OCI-LY7 (cell line): ENCODE results near the gene TSPAN1. TPM values are rescaled to one million over a fixed set of nuclear protein-coding genes. Genes with fewer than 3 reads are reported as not detected.
A peak's percentile ranks its signal among the peaks of the same experiment; 100 is the strongest.

ENCODE experiments used
- BruUV-seq: library from RNA; stranded (reverse); fragments of 400-500 nt; replicated peaks from 2 replicates; lab custom pipeline; 2021; lab: Mats Ljungman, UMichigan
- CTCF ChIA-PET: fragments of 300-600 bp; sonication (Branson Sonifier 250); formaldehyde crosslinking; loops from one replicate; lab custom pipeline; 2022; ENCODE audit warnings: antibody characterized with exemption; ENCODE audit not compliant: unreplicated experiment; lab: Charles Lee
- POLR2A ChIA-PET: fragments of 300-600 bp; sonication (Branson Sonifier 250); formaldehyde crosslinking; loops from one replicate; lab custom pipeline; 2022; ENCODE audit warnings: antibody characterized with exemption; lab: Charles Lee
- DNase-seq: peaks from one replicate; pipeline ENCODE4 v3.0.0-alpha.2; 2015; ENCODE audit warnings: low spot score
- H2AFZ ChIP-seq: fragments of 200-600 bp; sonication (generic), shearing (Covaris generic); 2 replicates; pipeline ENCODE4 v1.6.1; 2014; ENCODE audit warnings: mild to moderate bottlenecking, antibody characterized with exemption, low read length, moderate library complexity
- H3K27ac ChIP-seq: fragments of 200-600 bp; sonication (generic); 2 replicates; pipeline ENCODE4 v1.5.1; 2014; ENCODE audit warnings: mixed run types, low read depth, mild to moderate bottlenecking, moderate library complexity, low read length, inconsistent platforms; ENCODE audit not compliant: poor library complexity, severe bottlenecking
- H3K36me3 ChIP-seq: fragments of 200-600 bp; sonication (generic); 2 replicates; pipeline ENCODE4 v1.6.1; 2014; ENCODE audit warnings: mild to moderate bottlenecking, antibody characterized with exemption, low read length, moderate library complexity, mixed read lengths; ENCODE audit not compliant: insufficient read depth
- H3K4me1 ChIP-seq: fragments of 200-600 bp; sonication (generic); 2 replicates; pipeline ENCODE4 v1.5.1; 2014; ENCODE audit warnings: mild to moderate bottlenecking, low read length; ENCODE audit not compliant: insufficient read depth, poor library complexity, severe bottlenecking
- H3K4me2 ChIP-seq: fragments of 200-600 bp; sonication (generic); 2 replicates; pipeline ENCODE4 v1.6.1; 2014; ENCODE audit warnings: mild to moderate bottlenecking, low read length
- H3K4me3 ChIP-seq: fragments of 200-600 bp; sonication (generic); 2 replicates; pipeline ENCODE4 v1.5.1; 2014; ENCODE audit warnings: mild to moderate bottlenecking, low read depth, low read length; ENCODE audit not compliant: poor library complexity, severe bottlenecking
- H3K79me2 ChIP-seq: fragments of 200-600 bp; sonication (generic); 2 replicates; pipeline ENCODE4 v1.6.1; 2016; ENCODE audit warnings: low read depth, mild to moderate bottlenecking, low read length, moderate library complexity, mixed read lengths; ENCODE audit not compliant: insufficient read depth
- H3K9me2 ChIP-seq: fragments of 200-600 bp; sonication (generic); 2 replicates; pipeline ENCODE4 v1.6.1; 2016; ENCODE audit warnings: mild to moderate bottlenecking, low read length, mixed read lengths; ENCODE audit not compliant: insufficient read depth
- H3K9me3 ChIP-seq: fragments of 200-600 bp; sonication (generic); 2 replicates; pipeline ENCODE4 v1.6.1; 2014; ENCODE audit warnings: mild to moderate bottlenecking, mixed run types, low read length, mixed read lengths
- H4K20me1 ChIP-seq: fragments of 200-600 bp; sonication (generic); 2 replicates; pipeline ENCODE4 v1.6.1; 2014; ENCODE audit warnings: mild to moderate bottlenecking, antibody characterized with exemption, low read length, moderate library complexity, mixed read lengths; ENCODE audit not compliant: insufficient read depth
- EZH2phosphoT487 ChIP-seq: fragments of 200-600 bp; sonication (generic); IDR thresholded peaks from 2 replicates; pipeline ENCODE4 v1.6.1; 2018; ENCODE audit warnings: low read depth, borderline replicate concordance, mild to moderate bottlenecking, mixed run types, antibody characterized with exemption, low read length, moderate library complexity, mixed read lengths
- intact Hi-C: fragments of 100-400 bp; cut with micrococcal nuclease; formaldehyde crosslinking; loops from one replicate; pipeline ENCODE4 v1.10.0; 2022; ENCODE audit not compliant: unreplicated experiment
- total RNA-seq, 2 experiments: library from RNA; depleted of rRNA in 1 of 2; stranded (reverse); fragments of >200 nt in 1 of 2; shearing (Covaris generic) in 1 of 2; gene quantifications; 2 replicates each; pipeline ENCODE4 v1.2.3, GENCODE V29; 2014 to 2022
- TF ChIP-seq, protein P1 (sequence below): fragments of 200-600 bp; sonication (generic); conservative IDR thresholded peaks from 2 replicates; pipeline ENCODE4 v1.5.1; 2014; ENCODE audit warnings: mild to moderate bottlenecking, antibody characterized with exemption, low read length, moderate library complexity, mixed read lengths

The TSPAN1 gene
- total RNA-seq, 2 experiments from 2014 or later, result not detected

DNA sequence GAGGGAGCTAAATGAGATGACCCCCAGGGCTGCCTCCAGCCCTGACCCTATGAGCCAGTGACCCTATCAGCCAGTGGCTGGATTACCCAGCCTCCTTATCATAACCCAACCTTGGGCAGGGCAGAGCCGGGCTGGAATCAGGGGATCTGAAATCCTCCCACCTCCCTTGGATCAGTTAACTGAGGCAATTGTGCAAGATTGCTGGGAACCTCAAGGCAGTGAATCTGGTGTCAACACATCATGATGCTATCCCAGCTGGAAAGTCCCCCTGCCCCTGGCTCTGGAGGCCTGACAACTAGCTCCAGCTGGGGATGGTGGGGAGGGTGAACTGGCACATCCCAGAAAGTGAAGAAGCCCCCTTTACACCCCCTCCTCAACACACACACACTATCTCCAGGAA, 6.4 kb upstream of the TSPAN1 start:
- CTCF ChIA-PET, result no interaction called here
- no peak overlapping the region for H3K27ac ChIP-seq
- no peaks in the 10 kb centered on the region for H3K36me3 ChIP-seq
- no TSS peak for BruUV-seq
- no peaks in the 10 kb centered on the region for H3K9me2 ChIP-seq
- intact Hi-C loops, result no loop called here
- no peaks in the 10 kb centered on the region for H3K9me3 ChIP-seq
- peaks cover 48% of the 10 kb centered on the region for H3K4me1 ChIP-seq
- TF ChIP-seq, protein P1, sequence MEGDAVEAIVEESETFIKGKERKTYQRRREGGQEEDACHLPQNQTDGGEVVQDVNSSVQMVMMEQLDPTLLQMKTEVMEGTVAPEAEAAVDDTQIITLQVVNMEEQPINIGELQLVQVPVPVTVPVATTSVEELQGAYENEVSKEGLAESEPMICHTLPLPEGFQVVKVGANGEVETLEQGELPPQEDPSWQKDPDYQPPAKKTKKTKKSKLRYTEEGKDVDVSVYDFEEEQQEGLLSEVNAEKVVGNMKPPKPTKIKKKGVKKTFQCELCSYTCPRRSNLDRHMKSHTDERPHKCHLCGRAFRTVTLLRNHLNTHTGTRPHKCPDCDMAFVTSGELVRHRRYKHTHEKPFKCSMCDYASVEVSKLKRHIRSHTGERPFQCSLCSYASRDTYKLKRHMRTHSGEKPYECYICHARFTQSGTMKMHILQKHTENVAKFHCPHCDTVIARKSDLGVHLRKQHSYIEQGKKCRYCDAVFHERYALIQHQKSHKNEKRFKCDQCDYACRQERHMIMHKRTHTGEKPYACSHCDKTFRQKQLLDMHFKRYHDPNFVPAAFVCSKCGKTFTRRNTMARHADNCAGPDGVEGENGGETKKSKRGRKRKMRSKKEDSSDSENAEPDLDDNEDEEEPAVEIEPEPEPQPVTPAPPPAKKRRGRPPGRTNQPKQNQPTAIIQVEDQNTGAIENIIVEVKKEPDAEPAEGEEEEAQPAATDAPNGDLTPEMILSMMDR, result no peak
- TF ChIP-seq EZH2phosphoT487, result no peak
- no peak for DNase-seq
- no peak overlapping the region for H2AFZ ChIP-seq
- H3K79me2 ChIP-seq, result no peaks in the 10 kb centered on the region
- H3K4me2 ChIP-seq, result no peak overlapping the region
- H3K4me3 ChIP-seq, result no peak overlapping the region
- POLR2A ChIA-PET, result interaction anchor here (2.7 kb wide), 1 partner anchor 35 kb away, joined by 7 read pairs; no protein-coding TSS in a partner anchor
- H4K20me1 ChIP-seq, result no peaks in the 10 kb centered on the region

DNA sequence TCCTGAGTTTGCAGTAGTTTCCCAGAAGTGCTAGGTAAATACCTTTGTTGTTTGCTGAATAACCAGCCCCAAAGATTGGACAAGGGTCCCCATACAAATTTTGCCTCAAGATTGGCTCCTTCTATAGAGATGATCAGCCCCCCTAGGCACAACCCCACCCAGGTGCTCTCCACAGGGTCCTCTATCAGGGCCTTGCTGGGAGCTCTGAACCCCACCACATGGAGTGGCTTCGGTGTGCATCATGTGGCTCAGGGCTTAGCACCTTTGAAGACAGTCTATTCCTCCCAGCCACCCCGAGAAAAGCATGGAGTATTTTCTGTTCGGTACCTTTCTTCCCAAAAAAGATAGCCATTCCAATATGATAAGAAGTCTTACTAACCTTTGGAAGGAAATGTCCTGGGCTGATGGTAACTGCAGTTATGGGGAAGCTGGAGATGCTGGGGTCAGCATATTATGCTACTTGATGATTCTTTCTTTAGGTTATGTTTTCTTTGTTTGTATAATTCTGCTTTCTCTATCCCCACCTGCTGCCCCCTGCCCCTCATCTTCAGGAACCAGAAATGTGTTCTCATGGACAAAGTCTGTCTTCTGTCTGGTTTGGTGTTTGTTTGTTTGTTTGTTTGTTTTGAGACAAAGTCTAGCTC, 5.0 kb upstream of the TSPAN1 start:
- intact Hi-C loops, result no loop called here
- TF ChIP-seq, protein P1, result no peak
- TF ChIP-seq EZH2phosphoT487, result no peak
- CTCF ChIA-PET, result no interaction called here

GRCh38 chr1:46171351-46171750, 3.5 kb upstream of the TSPAN1 start:
- peak overlapping the region; percentile 53 for H3K4me2 ChIP-seq
- no peak overlapping the region for H3K27ac ChIP-seq
- intact Hi-C loops, result no loop called here
- no TSS peak for BruUV-seq
- H3K4me1 ChIP-seq, result peaks cover 54% of the 10 kb centered on the region
- H4K20me1 ChIP-seq, result no peaks in the 10 kb centered on the region
- no peaks in the 10 kb centered on the region for H3K9me3 ChIP-seq
- no peaks in the 10 kb centered on the region for H3K9me2 ChIP-seq
- TF ChIP-seq EZH2phosphoT487, result no peak
- TF ChIP-seq, protein P1, result no peak
- peak; percentile 52 for DNase-seq
- H3K4me3 ChIP-seq, result no peak overlapping the region
- peak overlapping the region; percentile 67; the same call in 1 of the 2 replicates for H2AFZ ChIP-seq
- no peaks in the 10 kb centered on the region for H3K79me2 ChIP-seq
- ChIA-PET POLR2A (no interaction called here), CTCF (no interaction called here)
- H3K36me3 ChIP-seq, result no peaks in the 10 kb centered on the region

More for the DNA sequence above, 5.0 kb upstream of the TSPAN1 start:
- no peak for DNase-seq
- H2AFZ ChIP-seq, result no peak overlapping the region
- no TSS peak for BruUV-seq
- no peak overlapping the region for H3K4me2 ChIP-seq
- H4K20me1 ChIP-seq, result no peaks in the 10 kb centered on the region
- no peaks in the 10 kb centered on the region for H3K79me2 ChIP-seq
- H3K27ac ChIP-seq, result no peak overlapping the region
- H3K4me1 ChIP-seq, result peaks cover 59% of the 10 kb centered on the region
- no peak overlapping the region for H3K4me3 ChIP-seq
- no peaks in the 10 kb centered on the region for H3K9me2 ChIP-seq
- no peaks in the 10 kb centered on the region for H3K9me3 ChIP-seq
- no peaks in the 10 kb centered on the region for H3K36me3 ChIP-seq
- POLR2A ChIA-PET, result interaction anchor here (1.2 to 2.7 kb wide), 2 partner anchors 36 to 126 kb away, joined by 3 to 7 read pairs; no protein-coding TSS in a partner anchor
